HCT116 (cell line): Measurements from ENCODE around the gene FNDC1. TPM values are rescaled to one million over a fixed set of nuclear protein-coding genes. Genes with fewer than 3 reads are reported as not detected.

Experiments
- ATAC-seq: fragments of 200-7000 bp; cut with Tn5 transposase; 2 replicates; pipeline ENCODE4 v1.9.1; 2020; ENCODE audit warnings: mild to moderate bottlenecking, moderate library complexity
- BruUV-seq: library from RNA; stranded (reverse); fragments of 400-500 nt; replicated peaks from 2 replicates; lab custom pipeline; 2021; lab: Mats Ljungman, UMichigan
- CTCF ChIA-PET: fragments of 300-600 bp; sonication (Branson Sonifier 250); formaldehyde crosslinking; loops from one replicate; lab custom pipeline; 2021; ENCODE audit warnings: antibody characterized with exemption; lab: Charles Lee
- POLR2A ChIA-PET: fragments of 300-600, 350-600 bp; sonication (Branson Sonifier 250); formaldehyde crosslinking; loops from one replicate; lab custom pipeline; 2021; ENCODE audit warnings: antibody characterized with exemption; lab: Charles Lee
- RAD21 ChIA-PET, 2 experiments: fragments of 300-600 bp; sonication (Branson Sonifier 250); formaldehyde crosslinking; loops; one replicate each; lab custom pipeline; 2023; ENCODE audit warnings: low total read pairs in 2 of 2; ENCODE audit not compliant: uncharacterized antibody in 2 of 2, unreplicated experiment in 2 of 2, low non-redundant PET in 1 of 2; lab: Charles Lee
- DNase-seq: peaks from one replicate; pipeline ENCODE4 v3.0.0-alpha.2; 2010; ENCODE audit warnings: low read depth, low spot score
- H2AFZ ChIP-seq: fragments of 200-600 bp; shearing (Covaris generic), sonication (generic); 2 replicates; pipeline ENCODE4 v1.6.1; 2017; ENCODE audit warnings: low read depth, mixed run types, mixed read lengths, antibody characterized with exemption, low read length; ENCODE audit not compliant: poor library complexity, severe bottlenecking
- H3K27ac ChIP-seq: 2 replicates; pipeline ENCODE4 v1.5.1; 2012; ENCODE audit warnings: low read depth, low read length
- H3K27me3 ChIP-seq: fragments of 200-600 bp; sonication (generic); 2 replicates; pipeline ENCODE4 v1.6.1; 2016; ENCODE audit warnings: mixed run types, low read length, mixed read lengths; ENCODE audit not compliant: insufficient read depth
- H3K36me3 ChIP-seq, 2 experiments: fragments of 200-500 bp in 1 of 2; fragments of 200-600 bp in 1 of 2; sonication (Bioruptor generic) in 1 of 2; sonication (generic) in 1 of 2; 2 replicates each; pipeline versions ENCODE4 v1.5.1 to v1.6.1; 2014 to 2016; ENCODE audit warnings: low read length in 2 of 2, inconsistent platforms in 1 of 2, mixed read lengths in 1 of 2, mixed run types in 1 of 2; ENCODE audit not compliant: insufficient read depth in 2 of 2, control insufficient read depth in 1 of 2
- H3K4me1 ChIP-seq, 2 experiments: fragments of 200-600 bp in 1 of 2; sonication (generic) in 1 of 2; 2 replicates each; pipeline versions ENCODE4 v1.5.1 to v1.6.1; 2012 to 2017; ENCODE audit warnings: low read length in 2 of 2, inconsistent platforms in 1 of 2, mild to moderate bottlenecking in 1 of 2, mixed read lengths in 1 of 2, mixed run types in 1 of 2, moderate library complexity in 1 of 2; ENCODE audit not compliant: insufficient read depth in 2 of 2, control insufficient read depth in 1 of 2
- H3K4me2 ChIP-seq: fragments of 200-600 bp; sonication (generic); 2 replicates; pipeline ENCODE4 v1.6.1; 2017; ENCODE audit warnings: mixed run types, low read length, mixed read lengths
- H3K4me3 ChIP-seq, 2 experiments: fragments of 200-600 bp in 1 of 2; sonication (generic) in 1 of 2; replicated peaks in 1 of 2; 2 replicates each; pipeline ENCODE4 v1.5.1; 2011 to 2016; ENCODE audit warnings: low read length in 2 of 2, control low read depth in 1 of 2, low read depth in 1 of 2, mild to moderate bottlenecking in 1 of 2, mixed read lengths in 1 of 2, mixed run types in 1 of 2
- H3K79me2 ChIP-seq: fragments of 200-600 bp; sonication (generic); 2 replicates; pipeline ENCODE4 v1.6.1; 2017; ENCODE audit warnings: mild to moderate bottlenecking, mixed run types, low read length, moderate library complexity, mixed read lengths; ENCODE audit not compliant: insufficient read depth
- H3K9ac ChIP-seq: fragments of 200-600 bp; sonication (generic); 2 replicates; pipeline ENCODE4 v1.6.1; 2016; ENCODE audit warnings: low read length, mixed read lengths
- H3K9me2 ChIP-seq: fragments of 200-600 bp; sonication (generic), shearing (Covaris generic); 2 replicates; pipeline ENCODE4 v1.6.1; 2017; ENCODE audit warnings: mixed run types, mild to moderate bottlenecking, moderate library complexity; ENCODE audit not compliant: insufficient read depth
- H3K9me3 ChIP-seq, 2 experiments: fragments of 200-500 bp in 1 of 2; fragments of 200-600 bp in 1 of 2; sonication (Bioruptor generic) in 1 of 2; sonication (generic) in 1 of 2; 2 replicates each; pipeline ENCODE4 v1.6.1; 2014 to 2017; ENCODE audit warnings: low read length in 2 of 2, mixed read lengths in 2 of 2, inconsistent platforms in 1 of 2, low read depth in 1 of 2, mild to moderate bottlenecking in 1 of 2, mixed run types in 1 of 2, moderate library complexity in 1 of 2; ENCODE audit not compliant: control insufficient read depth in 1 of 2, insufficient read depth in 1 of 2
- H4K20me1 ChIP-seq: fragments of 200-600 bp; sonication (generic), shearing (Covaris generic); 2 replicates; pipeline ENCODE4 v1.6.1; 2017; ENCODE audit warnings: mixed run types, mild to moderate bottlenecking, moderate library complexity; ENCODE audit not compliant: insufficient read depth
- ATF3 ChIP-seq: IDR thresholded peaks from 2 replicates; pipeline ENCODE4 v1.6.1; 2012
- CBX3 ChIP-seq: IDR thresholded peaks from 2 replicates; pipeline ENCODE4 v1.6.1; 2012; ENCODE audit warnings: low read depth
- CEBPB ChIP-seq: IDR thresholded peaks from 2 replicates; pipeline ENCODE4 v1.6.1; 2012; ENCODE audit warnings: low read depth
- EGR1 ChIP-seq: IDR thresholded peaks from 2 replicates; pipeline ENCODE4 v1.6.1; 2012; ENCODE audit warnings: low read depth
- EZH2 ChIP-seq: fragments of 200-600 bp; sonication (generic); IDR thresholded peaks from 2 replicates; pipeline ENCODE4 v1.6.1; 2017; ENCODE audit warnings: antibody characterized with exemption, mixed run types
- FOSL1 ChIP-seq: IDR thresholded peaks from 2 replicates; pipeline ENCODE4 v1.6.1; 2012; ENCODE audit warnings: low read depth
- JUND ChIP-seq: IDR thresholded peaks from 2 replicates; pipeline ENCODE4 v1.6.1; 2012
- POLR2A ChIP-seq: IDR thresholded peaks from 2 replicates; pipeline ENCODE4 v1.7.0; 2011; ENCODE audit warnings: borderline replicate concordance; ENCODE audit not compliant: insufficient read depth, insufficient read length; ENCODE audit errors: extremely low read depth
- POLR2AphosphoS5 ChIP-seq: IDR thresholded peaks from 2 replicates; pipeline ENCODE4 v1.6.1; 2011; ENCODE audit warnings: mild to moderate bottlenecking, low read depth, low read length, moderate library complexity
- RAD21 ChIP-seq: IDR thresholded peaks from 2 replicates; pipeline ENCODE4 v1.6.1; 2012; ENCODE audit warnings: low read depth, mild to moderate bottlenecking
- SIN3A ChIP-seq: IDR thresholded peaks from 2 replicates; pipeline ENCODE4 v1.6.1; 2012; ENCODE audit warnings: low read depth
- SP1 ChIP-seq: IDR thresholded peaks from 2 replicates; pipeline ENCODE4 v1.6.1; 2012; ENCODE audit warnings: low read depth
- SRF ChIP-seq: IDR thresholded peaks from 2 replicates; pipeline ENCODE4 v1.6.1; 2012; ENCODE audit warnings: low read depth
- TCF7L2 ChIP-seq: IDR thresholded peaks from 2 replicates; pipeline ENCODE4 v1.7.0; 2011; ENCODE audit warnings: borderline replicate concordance, inconsistent platforms; ENCODE audit not compliant: insufficient read depth, insufficient read length; ENCODE audit errors: extremely low read depth
- YY1 ChIP-seq: IDR thresholded peaks from 2 replicates; pipeline ENCODE4 v1.6.1; 2011; ENCODE audit warnings: low read length, low read depth, moderate library complexity, mild to moderate bottlenecking; ENCODE audit not compliant: insufficient replicate concordance; ENCODE audit errors: extremely low read depth
- ZFX ChIP-seq: fragments of 450-650 bp; IDR thresholded peaks from 2 replicates; pipeline ENCODE4 v1.6.1; 2017
- ZNF274 ChIP-seq: fragments of 200-500 bp; sonication (Bioruptor generic); IDR thresholded peaks from 2 replicates; pipeline ENCODE4 v1.6.1; 2014; ENCODE audit warnings: mild to moderate bottlenecking, low read depth, low read length, inconsistent platforms
- intact Hi-C: fragments of 100-400 bp; cut with micrococcal nuclease; formaldehyde crosslinking; loops from 2 replicates; pipeline ENCODE4 v1.10.0; 2022
- total RNA-seq: library from RNA; stranded (reverse); gene quantifications from one replicate; pipeline ENCODE4 v1.2.1, GENCODE V29; 2021; ENCODE audit not compliant: unreplicated experiment
- TF ChIP-seq, protein P1 (sequence below): IDR thresholded peaks from 2 replicates; pipeline ENCODE4 v1.6.1; 2012; ENCODE audit warnings: low read depth
- TF ChIP-seq, protein P2 (sequence below): IDR thresholded peaks from 2 replicates; pipeline ENCODE4 v1.6.1; 2012

The FNDC1 gene
- total RNA-seq, 1 experiment from 2014 or later, result 0.07 TPM

GRCh38 chr6:159313018-159313417, 143.8 kb downstream of the FNDC1 start:
- no peaks in the 10 kb centered on the region for H3K9me3 ChIP-seq
- RAD21 ChIA-PET, result no interaction called here
- TF ChIP-seq ZNF274 (no peak), TCF7L2 (no peak), EGR1 (no peak), POLR2AphosphoS5 (no peak), RAD21 (no peak), JUND (no peak), SP1 (no peak), YY1 (no peak), EZH2 (no peak), ATF3 (no peak), SRF (no peak), ZFX (no peak), FOSL1 (no peak), CEBPB (no peak), POLR2A (no peak), SIN3A (no peak), CBX3 (no peak)
- TF ChIP-seq, protein P1, sequence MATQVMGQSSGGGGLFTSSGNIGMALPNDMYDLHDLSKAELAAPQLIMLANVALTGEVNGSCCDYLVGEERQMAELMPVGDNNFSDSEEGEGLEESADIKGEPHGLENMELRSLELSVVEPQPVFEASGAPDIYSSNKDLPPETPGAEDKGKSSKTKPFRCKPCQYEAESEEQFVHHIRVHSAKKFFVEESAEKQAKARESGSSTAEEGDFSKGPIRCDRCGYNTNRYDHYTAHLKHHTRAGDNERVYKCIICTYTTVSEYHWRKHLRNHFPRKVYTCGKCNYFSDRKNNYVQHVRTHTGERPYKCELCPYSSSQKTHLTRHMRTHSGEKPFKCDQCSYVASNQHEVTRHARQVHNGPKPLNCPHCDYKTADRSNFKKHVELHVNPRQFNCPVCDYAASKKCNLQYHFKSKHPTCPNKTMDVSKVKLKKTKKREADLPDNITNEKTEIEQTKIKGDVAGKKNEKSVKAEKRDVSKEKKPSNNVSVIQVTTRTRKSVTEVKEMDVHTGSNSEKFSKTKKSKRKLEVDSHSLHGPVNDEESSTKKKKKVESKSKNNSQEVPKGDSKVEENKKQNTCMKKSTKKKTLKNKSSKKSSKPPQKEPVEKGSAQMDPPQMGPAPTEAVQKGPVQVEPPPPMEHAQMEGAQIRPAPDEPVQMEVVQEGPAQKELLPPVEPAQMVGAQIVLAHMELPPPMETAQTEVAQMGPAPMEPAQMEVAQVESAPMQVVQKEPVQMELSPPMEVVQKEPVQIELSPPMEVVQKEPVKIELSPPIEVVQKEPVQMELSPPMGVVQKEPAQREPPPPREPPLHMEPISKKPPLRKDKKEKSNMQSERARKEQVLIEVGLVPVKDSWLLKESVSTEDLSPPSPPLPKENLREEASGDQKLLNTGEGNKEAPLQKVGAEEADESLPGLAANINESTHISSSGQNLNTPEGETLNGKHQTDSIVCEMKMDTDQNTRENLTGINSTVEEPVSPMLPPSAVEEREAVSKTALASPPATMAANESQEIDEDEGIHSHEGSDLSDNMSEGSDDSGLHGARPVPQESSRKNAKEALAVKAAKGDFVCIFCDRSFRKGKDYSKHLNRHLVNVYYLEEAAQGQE, result no peak
- TF ChIP-seq, protein P2, sequence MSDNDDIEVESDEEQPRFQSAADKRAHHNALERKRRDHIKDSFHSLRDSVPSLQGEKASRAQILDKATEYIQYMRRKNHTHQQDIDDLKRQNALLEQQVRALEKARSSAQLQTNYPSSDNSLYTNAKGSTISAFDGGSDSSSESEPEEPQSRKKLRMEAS, result no peak
- no peaks in the 10 kb centered on the region for H3K36me3 ChIP-seq
- POLR2A ChIA-PET, result no interaction called here
- H3K27me3 ChIP-seq, result peaks cover 14% of the 10 kb centered on the region
- H2AFZ ChIP-seq, result no peak overlapping the region
- DNase-seq (no peak), ATAC-seq (no peak)
- no peak overlapping the region for H3K9ac ChIP-seq
- CTCF ChIA-PET, result no interaction called here
- H3K4me3 ChIP-seq, result no peak overlapping the region
- no peaks in the 10 kb centered on the region for H3K4me1 ChIP-seq
- intact Hi-C loops, result no loop called here
- H3K4me2 ChIP-seq, result no peak overlapping the region
- no peaks in the 10 kb centered on the region for H3K79me2 ChIP-seq
- H3K27ac ChIP-seq, result no peak overlapping the region
- H4K20me1 ChIP-seq, result no peaks in the 10 kb centered on the region
- no peaks in the 10 kb centered on the region for H3K9me2 ChIP-seq
- no TSS peak for BruUV-seq
